ENCODE data around the gene NCAPG.

GRCh38 chr4:17762726-17763125 lies 48.1 kb upstream of the NCAPG start:
- TF ChIP-seq YY1 (IDR thresholded peaks at IDR 0.05; ENCODE audit: insufficient read depth, insufficient read length) (no peak), SUZ12 (IDR thresholded peaks at IDR 0.05; ENCODE audit: extremely low read depth, insufficient read depth, insufficient read length) (no peak)

Data from NT2/D1 (cell line).